K562 (cell line): ENCODE measurements around the gene CROT. TPM values are rescaled to one million over a fixed set of nuclear protein-coding genes. Genes with fewer than 3 reads are reported as not detected.

ENCODE experiments used
- ATAC-seq: fragments of 200-7000 bp; cut with Tn5 transposase; 3 replicates; pipeline ENCODE4 v1.9.1; 2020; ENCODE audit warnings: moderate library complexity
- BruUV-seq: library from RNA; stranded (reverse); fragments of 400-500 nt; replicated peaks from 2 replicates; lab custom pipeline; 2021; lab: Mats Ljungman, UMichigan
- CTCF ChIA-PET: fragments of 300-600 bp; formaldehyde crosslinking; extraction: SDS; loops from one replicate; lab custom pipeline; 2021; ENCODE audit warnings: low intra/inter-chr PET ratio; lab: Yijun Ruan, JAX
- POLR2A ChIA-PET: fragments of 300-600, 350-650 bp; sonication (Branson Sonifier 250); formaldehyde crosslinking; extraction: SDS; loops from one replicate; lab custom pipeline; 2021; ENCODE audit warnings: antibody characterized with exemption, inconsistent platforms; lab: Yijun Ruan, JAX
- DNase-seq, 4 experiments: peaks; one replicate each; pipeline versions ENCODE4 v3.0.0 to v3.0.0-alpha.2; 2011 to 2018; ENCODE audit warnings: low spot score in 3 of 4, mixed read lengths in 3 of 4; ENCODE audit errors: extremely low read depth in 1 of 4
- FAIRE-seq: peaks from 2 replicates; lab custom pipeline; 2011; peaks lifted over from hg19 to GRCh38; lab: Jason Lieb, UNC
- H2AFZ ChIP-seq: 2 replicates; pipeline ENCODE4 v1.6.0; 2011; ENCODE audit warnings: low read depth, low read length, control low read depth, inconsistent platforms
- H3K27ac ChIP-seq: fragments of 200-600 bp; 3 replicates; pipeline ENCODE4 v1.8.0; 2011; ENCODE audit warnings: low read depth, mild to moderate bottlenecking, control low read depth, inconsistent platforms, low read length, moderate library complexity, mixed read lengths; ENCODE audit errors: extremely low read depth
- H3K27me3 ChIP-seq, 2 experiments: fragments of 300-600 bp in 1 of 2; 2 replicates in 1 of 2; 3 replicates in 1 of 2; pipeline versions ENCODE4 v1.6.0 to v1.8.0; 2011; ENCODE audit warnings: inconsistent platforms in 2 of 2, low read length in 2 of 2, mild to moderate bottlenecking in 1 of 2, mixed read lengths in 1 of 2, moderate library complexity in 1 of 2; ENCODE audit not compliant: control insufficient read depth in 2 of 2, insufficient read depth in 2 of 2
- H3K36me3 ChIP-seq: fragments of 300-600 bp; 3 replicates; pipeline ENCODE4 v1.8.0; 2011; ENCODE audit warnings: mild to moderate bottlenecking, low read length, inconsistent platforms; ENCODE audit not compliant: control insufficient read depth, insufficient read depth
- H3K4me1 ChIP-seq, 2 experiments: fragments of 200-600 bp in 1 of 2; replicated peaks in 1 of 2; 2 replicates in 1 of 2; 3 replicates in 1 of 2; pipeline versions ENCODE4 v1.5.1 to v1.8.0; 2011; ENCODE audit warnings: inconsistent platforms in 2 of 2, low read length in 2 of 2, mild to moderate bottlenecking in 1 of 2, mixed read lengths in 1 of 2, moderate library complexity in 1 of 2; ENCODE audit not compliant: control insufficient read depth in 2 of 2, insufficient read depth in 2 of 2
- H3K4me2 ChIP-seq: 2 replicates; pipeline ENCODE4 v1.6.1; 2011; ENCODE audit warnings: low read length, control low read depth, inconsistent platforms, mixed read lengths; ENCODE audit not compliant: insufficient read depth
- H3K4me3 ChIP-seq: fragments of 200-600 bp; sonication (generic), shearing (Covaris generic); 2 replicates; pipeline ENCODE4 v1.5.1; 2016; ENCODE audit warnings: control low read depth, inconsistent platforms
- H3K79me2 ChIP-seq: fragments of 200-600 bp; 3 replicates; pipeline ENCODE4 v1.8.0; 2011; ENCODE audit warnings: low read length, inconsistent platforms; ENCODE audit not compliant: control insufficient read depth, insufficient read depth
- H3K9ac ChIP-seq, 2 experiments: 2 replicates each; pipeline versions ENCODE4 v1.6.0 to v1.6.1; 2011; ENCODE audit warnings: low read depth in 2 of 2, low read length in 2 of 2, control low read depth in 1 of 2, inconsistent platforms in 1 of 2, mild to moderate bottlenecking in 1 of 2, mixed read lengths in 1 of 2; ENCODE audit not compliant: insufficient read depth in 1 of 2
- H3K9me1 ChIP-seq: one replicate; pipeline ENCODE4 v1.6.0; 2011; ENCODE audit warnings: inconsistent platforms, mild to moderate bottlenecking, low read length, moderate library complexity; ENCODE audit not compliant: control insufficient read depth, insufficient read depth
- H3K9me3 ChIP-seq: replicated peaks from 2 replicates; pipeline ENCODE4 v1.5.1; 2011; ENCODE audit warnings: low read depth, low read length, inconsistent platforms; ENCODE audit not compliant: control insufficient read depth, insufficient read depth
- H4K20me1 ChIP-seq: replicated peaks from 2 replicates; pipeline ENCODE4 v1.6.1; 2011; ENCODE audit warnings: low read length, inconsistent platforms, mixed read lengths; ENCODE audit not compliant: control insufficient read depth, insufficient read depth
- EHMT2 ChIP-seq: fragments of 450-650 bp; IDR thresholded peaks from 2 replicates; pipeline ENCODE4 v1.6.1; 2018; ENCODE audit warnings: antibody characterized with exemption
- EP300 ChIP-seq: IDR thresholded peaks from 2 replicates; pipeline ENCODE4 v1.6.1; 2012; ENCODE audit warnings: low read length, improper control_type of control experiment
- HCFC1 ChIP-seq: IDR thresholded peaks from 2 replicates; pipeline ENCODE4 v1.6.1; 2012; ENCODE audit warnings: low read depth, low read length, improper control_type of control experiment
- MEIS2 ChIP-seq: fragments of 450-650 bp; IDR thresholded peaks from 2 replicates; pipeline ENCODE4 v1.6.1; 2014; ENCODE audit warnings: mild to moderate bottlenecking; ENCODE audit not compliant: partially characterized antibody
- NFE2 ChIP-seq: IDR thresholded peaks from 2 replicates; pipeline ENCODE4 v1.6.1; 2014; ENCODE audit warnings: antibody characterized with exemption, low read depth
- NR2C1 ChIP-seq, 2 experiments: fragments of 450-650 bp; IDR thresholded peaks; 2 replicates each; pipeline ENCODE4 v1.6.1; 2017; ENCODE audit warnings: mild to moderate bottlenecking in 2 of 2, antibody characterized with exemption in 1 of 2, inconsistent platforms in 1 of 2, missing compliant biosample characterization in 1 of 2, missing genetic modification characterization in 1 of 2
- RNF2 ChIP-seq: sonication (generic); IDR thresholded peaks from 2 replicates; pipeline ENCODE4 v1.6.1; 2016
- SMAD4 ChIP-seq: fragments of 250-450 bp; sonication (Bioruptor Pico); conservative IDR thresholded peaks from 2 replicates; pipeline ENCODE4 v1.8.0; 2021; ENCODE audit warnings: inconsistent platforms, mild to moderate bottlenecking, moderate library complexity
- TAF1 ChIP-seq: IDR thresholded peaks from 2 replicates; pipeline ENCODE4 v1.6.1; 2011; ENCODE audit warnings: mild to moderate bottlenecking, low read length, moderate library complexity; ENCODE audit not compliant: insufficient read depth, control insufficient read depth, severe bottlenecking; ENCODE audit errors: extremely low read depth
- XRCC3 ChIP-seq: fragments of 450-650 bp; IDR thresholded peaks from 2 replicates; pipeline ENCODE4 v1.6.1; 2017; ENCODE audit warnings: mild to moderate bottlenecking, moderate library complexity
- ZNF197 ChIP-seq: fragments of 200-800 bp; sonication (Bioruptor generic); IDR thresholded peaks from 2 replicates; pipeline ENCODE4 v1.6.1; 2016; ENCODE audit warnings: low read depth, missing genetic modification characterization, missing compliant biosample characterization
- WGBS: fragments of 100-300 bp; shearing (Covaris generic); methylation state at CpG from one replicate; pipeline ENCODE4 v1.1.6; 2016; ENCODE audit warnings: low coverage, mixed read lengths; ENCODE audit not compliant: insufficient coverage; ENCODE audit errors: missing lambda C conversion rate; 5-methylcytosine and 5-hydroxymethylcytosine counted together
- in situ Hi-C: fragments of 300-500 bp; cut with MboI; formaldehyde crosslinking; loops from 4 replicates; pipeline ENCODE4 v1.15.0; 2018; ENCODE audit warnings: inconsistent platforms, mixed read lengths
- intact Hi-C: fragments of 100-400 bp; cut with micrococcal nuclease; formaldehyde crosslinking; loops from 2 replicates; pipeline ENCODE4 v1.14.2; 2022
- polyA plus RNA-seq, 8 experiments: library from polyadenylated mRNA; depleted of rRNA in 4 of 8; stranded (reverse) in 5 of 8; unstranded in 3 of 8; fragments of >200 nt; fragmentation: Nextera tagmentation in 2 of 8; fragmentation: Illumina TruSeq in 1 of 8; extraction: Ambion mirVana in 2 of 8; extraction: Trizol in 1 of 8; gene quantifications; 2 replicates each; pipeline versions ENCODE4 v1.2.1 to v1.2.3, GENCODE V29; 2011 to 2014; ENCODE audit warnings: inconsistent platforms in 1 of 8, missing spikeins in 1 of 8
- total RNA-seq, 7 experiments: library from RNA; depleted of rRNA in 6 of 7; stranded (reverse); fragments of >200 nt in 6 of 7; fragmentation: Illumina TruSeq in 2 of 7; extraction: Trizol in 2 of 7; gene quantifications; 2 replicates each; pipeline versions ENCODE4 v1.2.1 to v1.2.3, GENCODE V29; 2011 to 2021; ENCODE audit warnings: low replicate concordance in 1 of 7
- TF ChIP-seq, protein P1 (sequence below): fragments of 450-650 bp; IDR thresholded peaks from 2 replicates; pipeline ENCODE4 v1.6.1; 2018; ENCODE audit warnings: mild to moderate bottlenecking, low read depth; ENCODE audit not compliant: partially characterized antibody
- TF ChIP-seq, protein P2 (sequence below), 2 experiments: IDR thresholded peaks in 1 of 2; conservative IDR thresholded peaks in 1 of 2; 2 replicates each; pipeline ENCODE4 v1.6.1; 2016; ENCODE audit warnings: low read depth in 2 of 2, mild to moderate bottlenecking in 1 of 2, missing compliant biosample characterization in 1 of 2, missing genetic modification characterization in 1 of 2, moderate library complexity in 1 of 2
- TF ChIP-seq, protein P3 (sequence below): sonication (generic); IDR thresholded peaks from 2 replicates; pipeline ENCODE4 v1.6.1; 2016

CROT gene
- total and polyA plus RNA-seq, 9 of the 15 experiments (the other 6 are each of a cell fraction or from before 2014, with no cell fraction given), result 2.5 to 8.1 (median 5.1) TPM

DNA sequence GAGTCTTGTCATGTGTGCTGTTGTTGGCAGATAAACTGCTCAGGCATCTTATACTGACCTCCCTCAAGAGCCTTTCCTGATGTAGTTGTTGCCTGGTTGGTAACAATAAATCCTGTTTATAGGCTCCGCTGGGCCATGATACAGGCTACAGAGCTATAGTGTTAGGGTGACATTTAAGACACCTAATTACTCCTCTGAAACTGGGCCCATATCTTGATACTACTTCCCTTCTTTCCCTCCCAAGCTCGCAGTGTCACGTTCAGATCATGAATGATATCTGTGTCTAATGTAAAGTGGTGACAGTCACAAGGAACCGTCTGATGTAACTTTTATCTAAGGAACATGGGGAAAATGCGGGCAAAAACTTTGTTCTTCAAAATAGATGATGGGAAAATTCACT lies 35.4 kb downstream of the CROT start (continued):
- TF ChIP-seq EP300 (peak; percentile 18; the same call in 1 of the 2 replicates), MEIS2 (peak; percentile 65), SMAD4 (CRISPR knock-in tag) (peak; percentile 53), RNF2 (peak; percentile 23; the same call in 1 of the 2 replicates)
- TF ChIP-seq, protein P1, sequence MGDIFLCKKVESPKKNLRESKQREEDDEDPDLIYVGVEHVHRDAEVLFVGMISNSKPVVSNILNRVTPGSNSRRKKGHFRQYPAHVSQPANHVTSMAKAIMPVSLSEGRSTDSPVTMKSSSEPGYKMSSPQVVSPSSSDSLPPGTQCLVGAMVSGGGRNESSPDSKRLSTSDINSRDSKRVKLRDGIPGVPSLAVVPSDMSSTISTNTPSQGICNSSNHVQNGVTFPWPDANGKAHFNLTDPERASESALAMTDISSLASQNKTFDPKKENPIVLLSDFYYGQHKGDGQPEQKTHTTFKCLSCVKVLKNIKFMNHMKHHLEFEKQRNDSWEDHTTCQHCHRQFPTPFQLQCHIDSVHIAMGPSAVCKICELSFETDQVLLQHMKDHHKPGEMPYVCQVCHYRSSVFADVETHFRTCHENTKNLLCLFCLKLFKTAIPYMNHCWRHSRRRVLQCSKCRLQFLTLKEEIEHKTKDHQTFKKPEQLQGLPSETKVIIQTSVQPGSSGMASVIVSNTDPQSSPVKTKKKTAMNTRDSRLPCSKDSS, result no peak

DNA sequence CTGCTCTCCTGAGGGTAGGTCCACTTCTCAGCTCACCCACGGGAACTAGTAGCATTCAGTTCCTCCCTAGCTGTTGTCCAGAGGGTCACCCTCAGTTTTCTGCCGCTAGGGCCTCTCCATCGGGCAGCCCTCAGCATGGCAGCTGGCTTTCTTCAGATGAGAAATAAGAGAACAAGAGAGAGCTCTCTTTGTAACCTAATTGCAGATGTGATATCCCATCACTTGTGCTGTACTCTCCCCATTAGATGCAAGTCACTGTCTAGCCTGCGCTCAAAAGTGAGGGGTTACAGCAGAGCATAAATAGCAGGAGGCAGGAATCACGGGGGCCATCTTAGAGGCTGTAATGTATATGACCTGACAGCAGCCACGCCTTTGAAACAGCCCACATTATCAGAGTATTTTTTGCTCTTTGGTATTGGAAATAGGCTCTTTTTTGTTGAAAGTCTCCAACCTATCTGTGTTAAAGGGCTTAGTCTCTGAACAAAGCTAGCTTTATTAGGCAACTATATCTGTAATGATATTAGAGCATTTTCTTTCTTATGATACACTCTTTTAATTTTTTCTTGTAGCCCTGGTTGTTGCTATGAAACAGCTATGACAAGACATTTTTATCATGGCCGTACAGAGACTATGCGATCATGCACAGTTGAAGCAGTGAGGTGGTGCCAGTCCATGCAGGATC lies 45.7 kb downstream of the CROT start:
- no peaks in the 10 kb centered on the region for H4K20me1 ChIP-seq
- H3K9me3 ChIP-seq, result no peaks in the 10 kb centered on the region
- peak overlapping the region; percentile 49 to 73; a peak in 3 of 4 replicates for H3K9ac ChIP-seq
- in situ Hi-C loops, result no loop called here
- no peaks in the 10 kb centered on the region for H3K9me1 ChIP-seq
- peak; percentile 22 to 70 (median 38) for DNase-seq
- intact Hi-C loops, result loop anchor here (5.0 kb wide), 1 partner anchor 44 kb away; the partner anchor contains the start of gene CROT
- BruUV-seq, result no TSS peak
- CTCF ChIA-PET, result no interaction called here
- H3K4me3 ChIP-seq, result no peak overlapping the region
- peak; percentile 95 for ATAC-seq
- peak; percentile 73 for FAIRE-seq
- H3K27ac ChIP-seq, result peak overlapping the region; percentile 59
- 6% methylated on average over 8 of the region's 8 CpGs for WGBS
- no peaks in the 10 kb centered on the region for H3K36me3 ChIP-seq
- H3K79me2 ChIP-seq, result no peaks in the 10 kb centered on the region
- peaks cover 3 to 10% of the 10 kb centered on the region in 2 experiments; a peak in 2 of 5 replicates for H3K4me1 ChIP-seq
- H3K4me2 ChIP-seq, result peak overlapping the region; percentile 66
- POLR2A ChIA-PET, result interaction anchor here (0.8 to 2.3 kb wide), 4 partner anchors 9 to 32 kb away, joined by 3 to 8 read pairs (median 5); no protein-coding TSS in a partner anchor
- H3K27me3 ChIP-seq, result no peaks in the 10 kb centered on the region
- H2AFZ ChIP-seq, result peak overlapping the region; percentile 92
- TF ChIP-seq XRCC3 (0 out of 2 replicates have a peak, but pooled peaks have one; percentile 8), NFE2 (peak; percentile 86), HCFC1 (0 out of 2 replicates have a peak, but pooled peaks have one; percentile 17), NR2C1 (IDR thresholded peaks at IDR 0.05) (0 out of 2 replicates have a peak, but pooled peaks have one; percentile 11), NR2C1 (tag; IDR thresholded peaks at IDR 0.05) (no peak), TAF1 (peak; percentile 17), ZNF197 (CRISPR knock-in tag) (peak; percentile 70; the same call in 1 of the 2 replicates), EHMT2 (peak; percentile 54; the same call in 1 of the 2 replicates)
- TF ChIP-seq, protein P2, sequence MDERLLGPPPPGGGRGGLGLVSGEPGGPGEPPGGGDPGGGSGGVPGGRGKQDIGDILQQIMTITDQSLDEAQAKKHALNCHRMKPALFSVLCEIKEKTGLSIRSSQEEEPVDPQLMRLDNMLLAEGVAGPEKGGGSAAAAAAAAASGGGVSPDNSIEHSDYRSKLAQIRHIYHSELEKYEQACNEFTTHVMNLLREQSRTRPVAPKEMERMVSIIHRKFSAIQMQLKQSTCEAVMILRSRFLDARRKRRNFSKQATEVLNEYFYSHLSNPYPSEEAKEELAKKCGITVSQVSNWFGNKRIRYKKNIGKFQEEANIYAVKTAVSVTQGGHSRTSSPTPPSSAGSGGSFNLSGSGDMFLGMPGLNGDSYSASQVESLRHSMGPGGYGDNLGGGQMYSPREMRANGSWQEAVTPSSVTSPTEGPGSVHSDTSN (CRISPR knock-in tag; IDR thresholded peaks at IDR 0.05; ENCODE audit: low read depth), result no peak
- TF ChIP-seq, protein P2 (tag; conservative IDR thresholded peaks at IDR 0.05; ENCODE audit: low read depth), result peak; percentile 64
- TF ChIP-seq, protein P3, sequence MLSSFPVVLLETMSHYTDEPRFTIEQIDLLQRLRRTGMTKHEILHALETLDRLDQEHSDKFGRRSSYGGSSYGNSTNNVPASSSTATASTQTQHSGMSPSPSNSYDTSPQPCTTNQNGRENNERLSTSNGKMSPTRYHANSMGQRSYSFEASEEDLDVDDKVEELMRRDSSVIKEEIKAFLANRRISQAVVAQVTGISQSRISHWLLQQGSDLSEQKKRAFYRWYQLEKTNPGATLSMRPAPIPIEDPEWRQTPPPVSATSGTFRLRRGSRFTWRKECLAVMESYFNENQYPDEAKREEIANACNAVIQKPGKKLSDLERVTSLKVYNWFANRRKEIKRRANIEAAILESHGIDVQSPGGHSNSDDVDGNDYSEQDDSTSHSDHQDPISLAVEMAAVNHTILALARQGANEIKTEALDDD, result peak; percentile 58
